Tongue (tissue), 3 donors: ENCODE results near the gene TRMT11. TPM values are rescaled to one million over a fixed set of nuclear protein-coding genes. Genes with fewer than 3 reads are reported as not detected.

Source experiments
- DNase-seq: peaks from one replicate; pipeline ENCODE4 v3.0.0-alpha.2; 2015
- small RNA-seq: library from RNA; depleted of rRNA; stranded (forward); fragments of <200 nt; gene quantifications from one replicate; pipeline ENCODE3, GENCODE V24; 2014; ENCODE audit warnings: low replicate concordance
- total RNA-seq: library from RNA; depleted of rRNA; stranded (reverse); fragments of >200 nt; gene quantifications from one replicate; pipeline ENCODE4 v1.2.3, GENCODE V29; 2014

Gene TRMT11
- total RNA-seq, 1 donor from 2014 or later = 34.9 TPM

GRCh38 chr6:126076992-126077664 lies 90.8 kb downstream of the TRMT11 start:
- no peak for DNase-seq

- DNase-seq = no peak
Measured at GRCh38 chr6:126077810-126078776, 91.8 kb downstream of the TRMT11 start.

- no peak for DNase-seq
Measured at GRCh38 chr6:126083875-126084274, 97.5 kb downstream of the TRMT11 start.

GRCh38 chr6:126086560-126086959 lies 100.2 kb downstream of the TRMT11 start:
- DNase-seq = no peak

Small RNA genes within 50 kb of the gene (small RNA-seq; reads per million reads assigned to genes)
- not detected for gene RNA5SP216

Other genes starting within 250 kb of the TRMT11 start
- gene HEY2, start 236.9 kb upstream of the TRMT11 start, total RNA-seq = 2.4 TPM
- 28.8 TPM for gene NCOA7, start 195.6 kb upstream of the TRMT11 start, total RNA-seq
- 55.6 TPM for gene HINT3, start 29.8 kb upstream of the TRMT11 start, total RNA-seq